K562 (cell line): Measurements from ENCODE around the gene KHSRP. TPM values are rescaled to one million over a fixed set of nuclear protein-coding genes. Genes with fewer than 3 reads are reported as not detected.

Source experiments
- ELF1 ChIP-seq: fragments of 200-800 bp; sonication (Bioruptor generic); IDR thresholded peaks from 2 replicates; pipeline ENCODE4 v1.6.1; 2016; ENCODE audit warnings: missing genetic modification characterization, missing compliant biosample characterization
- GTF2A2 ChIP-seq: IDR thresholded peaks from 2 replicates; pipeline ENCODE4 v1.6.1; 2016; ENCODE audit warnings: mild to moderate bottlenecking, missing genetic modification characterization, missing compliant biosample characterization
- HLTF ChIP-seq: fragments of 450-650 bp; IDR thresholded peaks from 2 replicates; pipeline ENCODE4 v1.6.1; 2016
- KAT8 ChIP-seq: fragments of 450-650 bp; IDR thresholded peaks from 2 replicates; pipeline ENCODE4 v1.6.1; 2016; ENCODE audit warnings: low read depth, mild to moderate bottlenecking
- NBN ChIP-seq: fragments of 450-650 bp; IDR thresholded peaks from 2 replicates; pipeline ENCODE4 v1.6.1; 2016; ENCODE audit warnings: low read depth, mild to moderate bottlenecking
- NCOA6 ChIP-seq: fragments of 450-650 bp; IDR thresholded peaks from 2 replicates; pipeline ENCODE4 v1.6.1; 2017; ENCODE audit warnings: mild to moderate bottlenecking
- NFIC ChIP-seq: fragments of 450-650 bp; IDR thresholded peaks from 2 replicates; pipeline ENCODE4 v1.6.1; 2017; ENCODE audit warnings: mild to moderate bottlenecking, inconsistent platforms
- NONO ChIP-seq, 2 experiments: fragments of 200-400 bp in 1 of 2; fragments of 450-650 bp in 1 of 2; formaldehyde crosslinking in 1 of 2; IDR thresholded peaks; 2 replicates each; pipeline ENCODE4 v1.6.1; 2017; ENCODE audit warnings: low read depth in 2 of 2, mild to moderate bottlenecking in 2 of 2, moderate library complexity in 2 of 2, low read length in 1 of 2
- PCBP1 ChIP-seq: fragments of 200-400 bp; formaldehyde crosslinking; IDR thresholded peaks from 2 replicates; pipeline ENCODE4 v1.6.1; 2018; ENCODE audit warnings: mild to moderate bottlenecking, low read depth, low read length; ENCODE audit not compliant: poor library complexity, severe bottlenecking
- RFX1 ChIP-seq: fragments of 450-650 bp; IDR thresholded peaks from 2 replicates; pipeline ENCODE4 v1.6.1; 2016; ENCODE audit warnings: mild to moderate bottlenecking, moderate library complexity
- SIX5 ChIP-seq, 2 experiments: IDR thresholded peaks; 2 replicates each; pipeline ENCODE4 v1.6.1; 2011; ENCODE audit warnings: low read length in 2 of 2, borderline replicate concordance in 1 of 2, low read depth in 1 of 2, mild to moderate bottlenecking in 1 of 2, moderate library complexity in 1 of 2; ENCODE audit not compliant: insufficient read depth in 1 of 2
- USF2 ChIP-seq: sonication (generic); formaldehyde crosslinking; IDR thresholded peaks from 2 replicates; pipeline ENCODE4 v1.5.0; 2020; ENCODE audit warnings: missing genetic modification reagents
- ZNF134 ChIP-seq: fragments of 250-450 bp; sonication (Bioruptor Pico); conservative IDR thresholded peaks from 2 replicates; pipeline ENCODE4 v1.4.0; 2020
- ZNF165 ChIP-seq: fragments of 250-450 bp; sonication (Bioruptor Pico); IDR thresholded peaks from 2 replicates; pipeline ENCODE4 v1.4.0; 2020; ENCODE audit warnings: borderline replicate concordance
- ZNF224 ChIP-seq: sonication (generic); formaldehyde crosslinking; IDR thresholded peaks from 2 replicates; pipeline ENCODE4 v1.8.0; 2022; ENCODE audit warnings: mild to moderate bottlenecking, missing genetic modification reagents
- ZNF740 ChIP-seq, 3 experiments: fragments of 200-800 bp in 1 of 3; sonication (Bioruptor generic) in 1 of 3; sonication (generic) in 1 of 3; formaldehyde crosslinking in 1 of 3; IDR thresholded peaks; 2 replicates each; pipeline versions ENCODE4 v1.6.1 to v1.8.0; 2016 to 2022; ENCODE audit warnings: mild to moderate bottlenecking in 2 of 3, missing compliant biosample characterization in 2 of 3, missing genetic modification characterization in 2 of 3, missing genetic modification reagents in 1 of 3
- ZNF76 ChIP-seq: fragments of 250-450 bp; sonication (Bioruptor Pico); IDR thresholded peaks from 2 replicates; pipeline ENCODE4 v1.4.0; 2020; ENCODE audit warnings: mild to moderate bottlenecking, moderate library complexity, borderline replicate concordance
- ZNF77 ChIP-seq: fragments of 250-450 bp; sonication (Bioruptor Pico); IDR thresholded peaks from 2 replicates; pipeline ENCODE4 v1.5.0; 2020
- polyA plus RNA-seq, 8 experiments: library from polyadenylated mRNA; depleted of rRNA in 4 of 8; stranded (reverse) in 5 of 8; unstranded in 3 of 8; fragments of >200 nt; fragmentation: Nextera tagmentation in 2 of 8; fragmentation: Illumina TruSeq in 1 of 8; extraction: Ambion mirVana in 2 of 8; extraction: Trizol in 1 of 8; gene quantifications; 2 replicates each; pipeline versions ENCODE4 v1.2.1 to v1.2.3, GENCODE V29; 2011 to 2014; ENCODE audit warnings: inconsistent platforms in 1 of 8, missing spikeins in 1 of 8
- total RNA-seq, 7 experiments: library from RNA; depleted of rRNA in 6 of 7; stranded (reverse); fragments of >200 nt in 6 of 7; fragmentation: Illumina TruSeq in 2 of 7; extraction: Trizol in 2 of 7; gene quantifications; 2 replicates each; pipeline versions ENCODE4 v1.2.1 to v1.2.3, GENCODE V29; 2011 to 2021; ENCODE audit warnings: low replicate concordance in 1 of 7
- TF ChIP-seq, protein P1 (sequence below): fragments of 450-650 bp; IDR thresholded peaks from 2 replicates; pipeline ENCODE4 v1.6.1; 2017; ENCODE audit warnings: antibody characterized with exemption, mild to moderate bottlenecking
- TF ChIP-seq, protein P2 (sequence below): sonication (generic); formaldehyde crosslinking; IDR thresholded peaks from 2 replicates; pipeline ENCODE4 v1.8.1; 2023; ENCODE audit warnings: mild to moderate bottlenecking, missing genetic modification reagents

Gene KHSRP
- total and polyA plus RNA-seq, 9 of the 15 experiments (the other 6 are each of a cell fraction or from before 2014, with no cell fraction given), result 4.2 to 564 (median 139) TPM

- TF ChIP-seq, protein P1, sequence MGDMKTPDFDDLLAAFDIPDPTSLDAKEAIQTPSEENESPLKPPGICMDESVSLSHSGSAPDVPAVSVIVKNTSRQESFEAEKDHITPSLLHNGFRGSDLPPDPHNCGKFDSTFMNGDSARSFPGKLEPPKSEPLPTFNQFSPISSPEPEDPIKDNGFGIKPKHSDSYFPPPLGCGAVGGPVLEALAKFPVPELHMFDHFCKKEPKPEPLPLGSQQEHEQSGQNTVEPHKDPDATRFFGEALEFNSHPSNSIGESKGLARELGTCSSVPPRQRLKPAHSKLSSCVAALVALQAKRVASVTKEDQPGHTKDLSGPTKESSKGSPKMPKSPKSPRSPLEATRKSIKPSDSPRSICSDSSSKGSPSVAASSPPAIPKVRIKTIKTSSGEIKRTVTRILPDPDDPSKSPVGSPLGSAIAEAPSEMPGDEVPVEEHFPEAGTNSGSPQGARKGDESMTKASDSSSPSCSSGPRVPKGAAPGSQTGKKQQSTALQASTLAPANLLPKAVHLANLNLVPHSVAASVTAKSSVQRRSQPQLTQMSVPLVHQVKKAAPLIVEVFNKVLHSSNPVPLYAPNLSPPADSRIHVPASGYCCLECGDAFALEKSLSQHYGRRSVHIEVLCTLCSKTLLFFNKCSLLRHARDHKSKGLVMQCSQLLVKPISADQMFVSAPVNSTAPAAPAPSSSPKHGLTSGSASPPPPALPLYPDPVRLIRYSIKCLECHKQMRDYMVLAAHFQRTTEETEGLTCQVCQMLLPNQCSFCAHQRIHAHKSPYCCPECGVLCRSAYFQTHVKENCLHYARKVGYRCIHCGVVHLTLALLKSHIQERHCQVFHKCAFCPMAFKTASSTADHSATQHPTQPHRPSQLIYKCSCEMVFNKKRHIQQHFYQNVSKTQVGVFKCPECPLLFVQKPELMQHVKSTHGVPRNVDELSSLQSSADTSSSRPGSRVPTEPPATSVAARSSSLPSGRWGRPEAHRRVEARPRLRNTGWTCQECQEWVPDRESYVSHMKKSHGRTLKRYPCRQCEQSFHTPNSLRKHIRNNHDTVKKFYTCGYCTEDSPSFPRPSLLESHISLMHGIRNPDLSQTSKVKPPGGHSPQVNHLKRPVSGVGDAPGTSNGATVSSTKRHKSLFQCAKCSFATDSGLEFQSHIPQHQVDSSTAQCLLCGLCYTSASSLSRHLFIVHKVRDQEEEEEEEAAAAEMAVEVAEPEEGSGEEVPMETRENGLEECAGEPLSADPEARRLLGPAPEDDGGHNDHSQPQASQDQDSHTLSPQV, result no peak
- no peak for TF ChIP-seq NBN
- no peak for TF ChIP-seq PCBP1
- TF ChIP-seq NCOA6, result no peak
- TF ChIP-seq, protein P2, sequence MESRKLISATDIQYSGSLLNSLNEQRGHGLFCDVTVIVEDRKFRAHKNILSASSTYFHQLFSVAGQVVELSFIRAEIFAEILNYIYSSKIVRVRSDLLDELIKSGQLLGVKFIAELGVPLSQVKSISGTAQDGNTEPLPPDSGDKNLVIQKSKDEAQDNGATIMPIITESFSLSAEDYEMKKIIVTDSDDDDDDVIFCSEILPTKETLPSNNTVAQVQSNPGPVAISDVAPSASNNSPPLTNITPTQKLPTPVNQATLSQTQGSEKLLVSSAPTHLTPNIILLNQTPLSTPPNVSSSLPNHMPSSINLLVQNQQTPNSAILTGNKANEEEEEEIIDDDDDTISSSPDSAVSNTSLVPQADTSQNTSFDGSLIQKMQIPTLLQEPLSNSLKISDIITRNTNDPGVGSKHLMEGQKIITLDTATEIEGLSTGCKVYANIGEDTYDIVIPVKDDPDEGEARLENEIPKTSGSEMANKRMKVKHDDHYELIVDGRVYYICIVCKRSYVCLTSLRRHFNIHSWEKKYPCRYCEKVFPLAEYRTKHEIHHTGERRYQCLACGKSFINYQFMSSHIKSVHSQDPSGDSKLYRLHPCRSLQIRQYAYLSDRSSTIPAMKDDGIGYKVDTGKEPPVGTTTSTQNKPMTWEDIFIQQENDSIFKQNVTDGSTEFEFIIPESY (CRISPR knock-in tag), result no peak
- TF ChIP-seq ZNF740 (CRISPR knock-in tag; IDR thresholded peaks at IDR 0.05), result no peak
- TF ChIP-seq ZNF740 (tag; IDR thresholded peaks at IDR 0.05), result no peak
- no peak for TF ChIP-seq ZNF224 (CRISPR knock-in tag)
- no peak for TF ChIP-seq USF2 (CRISPR knock-in tag)
- peak; percentile 93 for TF ChIP-seq ELF1 (tag)
- TF ChIP-seq SIX5 (IDR thresholded peaks at IDR 0.05; ENCODE audit: borderline replicate concordance in 1 of 2, insufficient read depth in 1 of 2, low read depth in 1 of 2, low read length in 2 of 2), result no peak
- no peak for TF ChIP-seq ZNF134 (CRISPR knock-in tag)
- TF ChIP-seq HLTF, result no peak
- TF ChIP-seq KAT8, result no peak
- peak; percentile 98 for TF ChIP-seq RFX1
- no peak for TF ChIP-seq ZNF76 (CRISPR knock-in tag)
- no peak for TF ChIP-seq ZNF77 (CRISPR knock-in tag)
- TF ChIP-seq ZNF165 (CRISPR knock-in tag), result no peak
- 0 out of 4 replicates have a peak, but pooled peaks of 1 of the 2 experiments have one; percentile 31 for TF ChIP-seq NONO (IDR thresholded peaks at IDR 0.05; ENCODE audit: low read depth in 2 of 2, low read length in 1 of 2)
- TF ChIP-seq GTF2A2 (tag), result no peak
- no peak for TF ChIP-seq NFIC
These were observed 31.3 kb downstream of the KHSRP start, which contains the start of gene GTF2F1 (continued) for GRCh38 chr19:6393074-6393982.
